ENCODE measurements around the gene IL17RE.

DNA sequence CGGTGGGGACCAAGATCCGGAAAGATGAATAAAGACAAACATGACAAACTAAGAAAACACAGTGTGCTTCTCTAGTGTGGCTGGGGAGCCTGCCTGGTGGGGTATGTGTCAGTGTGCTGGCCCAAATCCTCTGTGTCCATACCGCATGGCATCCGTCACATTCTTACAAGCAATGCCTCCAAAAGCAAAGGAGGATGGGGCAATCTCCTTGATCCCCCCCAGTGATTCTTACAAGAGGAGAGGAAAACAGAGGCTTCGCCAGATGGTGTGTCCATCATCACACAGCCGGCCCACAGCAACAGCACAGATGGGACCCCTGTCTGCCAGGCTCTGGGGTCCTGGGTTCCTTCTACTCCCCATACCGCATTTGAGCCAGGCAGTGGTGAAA, 13.7 kb downstream of the IL17RE start:
- TF ChIP-seq ZNF350 (tag by site-specific recombination; IDR thresholded peaks at IDR 0.05) (no peak), YY2 (tag by site-specific recombination; IDR thresholded peaks at IDR 0.05) (no peak), ZNF629 (tag by site-specific recombination; IDR thresholded peaks at IDR 0.05) (no peak), ZNF510 (tag by site-specific recombination; IDR thresholded peaks at IDR 0.05; ENCODE audit: insufficient replicate concordance) (no peak), ZNF274 (IDR thresholded peaks at IDR 0.05; ENCODE audit: low read length) (no peak), ZNF274 (tag by site-specific recombination; IDR thresholded peaks at IDR 0.05; ENCODE audit: borderline replicate concordance) (no peak)
- TF ChIP-seq, protein P1, sequence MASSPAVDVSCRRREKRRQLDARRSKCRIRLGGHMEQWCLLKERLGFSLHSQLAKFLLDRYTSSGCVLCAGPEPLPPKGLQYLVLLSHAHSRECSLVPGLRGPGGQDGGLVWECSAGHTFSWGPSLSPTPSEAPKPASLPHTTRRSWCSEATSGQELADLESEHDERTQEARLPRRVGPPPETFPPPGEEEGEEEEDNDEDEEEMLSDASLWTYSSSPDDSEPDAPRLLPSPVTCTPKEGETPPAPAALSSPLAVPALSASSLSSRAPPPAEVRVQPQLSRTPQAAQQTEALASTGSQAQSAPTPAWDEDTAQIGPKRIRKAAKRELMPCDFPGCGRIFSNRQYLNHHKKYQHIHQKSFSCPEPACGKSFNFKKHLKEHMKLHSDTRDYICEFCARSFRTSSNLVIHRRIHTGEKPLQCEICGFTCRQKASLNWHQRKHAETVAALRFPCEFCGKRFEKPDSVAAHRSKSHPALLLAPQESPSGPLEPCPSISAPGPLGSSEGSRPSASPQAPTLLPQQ (tag by site-specific recombination; IDR thresholded peaks at IDR 0.05), result no peak
- TF ChIP-seq, protein P2, sequence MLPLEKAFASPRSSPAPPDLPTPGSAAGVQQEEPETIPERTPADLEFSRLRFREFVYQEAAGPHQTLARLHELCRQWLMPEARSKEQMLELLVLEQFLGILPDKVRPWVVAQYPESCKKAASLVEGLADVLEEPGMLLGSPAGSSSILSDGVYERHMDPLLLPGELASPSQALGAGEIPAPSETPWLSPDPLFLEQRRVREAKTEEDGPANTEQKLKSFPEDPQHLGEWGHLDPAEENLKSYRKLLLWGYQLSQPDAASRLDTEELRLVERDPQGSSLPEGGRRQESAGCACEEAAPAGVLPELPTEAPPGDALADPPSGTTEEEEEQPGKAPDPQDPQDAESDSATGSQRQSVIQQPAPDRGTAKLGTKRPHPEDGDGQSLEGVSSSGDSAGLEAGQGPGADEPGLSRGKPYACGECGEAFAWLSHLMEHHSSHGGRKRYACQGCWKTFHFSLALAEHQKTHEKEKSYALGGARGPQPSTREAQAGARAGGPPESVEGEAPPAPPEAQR (tag by site-specific recombination; IDR thresholded peaks at IDR 0.05), result no peak
- TF ChIP-seq, protein P3, sequence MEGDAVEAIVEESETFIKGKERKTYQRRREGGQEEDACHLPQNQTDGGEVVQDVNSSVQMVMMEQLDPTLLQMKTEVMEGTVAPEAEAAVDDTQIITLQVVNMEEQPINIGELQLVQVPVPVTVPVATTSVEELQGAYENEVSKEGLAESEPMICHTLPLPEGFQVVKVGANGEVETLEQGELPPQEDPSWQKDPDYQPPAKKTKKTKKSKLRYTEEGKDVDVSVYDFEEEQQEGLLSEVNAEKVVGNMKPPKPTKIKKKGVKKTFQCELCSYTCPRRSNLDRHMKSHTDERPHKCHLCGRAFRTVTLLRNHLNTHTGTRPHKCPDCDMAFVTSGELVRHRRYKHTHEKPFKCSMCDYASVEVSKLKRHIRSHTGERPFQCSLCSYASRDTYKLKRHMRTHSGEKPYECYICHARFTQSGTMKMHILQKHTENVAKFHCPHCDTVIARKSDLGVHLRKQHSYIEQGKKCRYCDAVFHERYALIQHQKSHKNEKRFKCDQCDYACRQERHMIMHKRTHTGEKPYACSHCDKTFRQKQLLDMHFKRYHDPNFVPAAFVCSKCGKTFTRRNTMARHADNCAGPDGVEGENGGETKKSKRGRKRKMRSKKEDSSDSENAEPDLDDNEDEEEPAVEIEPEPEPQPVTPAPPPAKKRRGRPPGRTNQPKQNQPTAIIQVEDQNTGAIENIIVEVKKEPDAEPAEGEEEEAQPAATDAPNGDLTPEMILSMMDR (tag by site-specific recombination; IDR thresholded peaks at IDR 0.05), result no peak
- TF ChIP-seq, protein P4, sequence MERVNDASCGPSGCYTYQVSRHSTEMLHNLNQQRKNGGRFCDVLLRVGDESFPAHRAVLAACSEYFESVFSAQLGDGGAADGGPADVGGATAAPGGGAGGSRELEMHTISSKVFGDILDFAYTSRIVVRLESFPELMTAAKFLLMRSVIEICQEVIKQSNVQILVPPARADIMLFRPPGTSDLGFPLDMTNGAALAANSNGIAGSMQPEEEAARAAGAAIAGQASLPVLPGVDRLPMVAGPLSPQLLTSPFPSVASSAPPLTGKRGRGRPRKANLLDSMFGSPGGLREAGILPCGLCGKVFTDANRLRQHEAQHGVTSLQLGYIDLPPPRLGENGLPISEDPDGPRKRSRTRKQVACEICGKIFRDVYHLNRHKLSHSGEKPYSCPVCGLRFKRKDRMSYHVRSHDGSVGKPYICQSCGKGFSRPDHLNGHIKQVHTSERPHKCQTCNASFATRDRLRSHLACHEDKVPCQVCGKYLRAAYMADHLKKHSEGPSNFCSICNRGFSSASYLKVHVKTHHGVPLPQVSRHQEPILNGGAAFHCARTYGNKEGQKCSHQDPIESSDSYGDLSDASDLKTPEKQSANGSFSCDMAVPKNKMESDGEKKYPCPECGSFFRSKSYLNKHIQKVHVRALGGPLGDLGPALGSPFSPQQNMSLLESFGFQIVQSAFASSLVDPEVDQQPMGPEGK (tag by site-specific recombination; IDR thresholded peaks at IDR 0.05), result no peak
